ENCODE data around the gene TRPV6. TPM values are rescaled to one million over a fixed set of nuclear protein-coding genes. Genes with fewer than 3 reads are reported as not detected.

TRPV6 gene
- total RNA-seq, 1 donor from 2014 or later, result not detected

DNA sequence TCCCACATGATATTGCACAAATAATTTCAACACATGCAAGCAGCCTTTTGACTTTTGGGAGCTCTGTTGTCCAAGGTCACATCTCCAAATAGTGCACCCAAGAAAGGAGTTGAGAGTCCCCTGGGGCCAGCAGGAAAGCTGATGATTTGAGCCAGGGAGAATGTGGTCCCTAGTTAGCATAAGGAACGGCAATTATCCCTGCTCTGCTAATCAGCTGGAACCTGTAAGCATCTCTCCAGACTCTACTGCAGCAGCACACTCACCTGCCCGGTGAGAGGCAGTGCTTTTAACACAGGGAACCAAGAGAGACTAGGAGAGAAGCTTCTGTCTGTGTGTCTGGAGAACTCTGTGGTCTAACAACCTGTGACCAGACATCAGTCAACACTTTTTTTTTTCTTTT is 31.0 kb upstream of the TRPV6 start:
- Mint-ChIP-seq H3K36me3 (ENCODE audit: low read depth, unreplicated experiment) (no peaks in the 10 kb centered on the region), H3K27ac (ENCODE audit: unreplicated experiment) (no peak overlapping the region), H3K9me3 (ENCODE audit: unreplicated experiment) (no peaks in the 10 kb centered on the region), H3K27me3 (ENCODE audit: unreplicated experiment) (peaks cover 7% of the 10 kb centered on the region), H3K4me1 (ENCODE audit: unreplicated experiment) (peaks cover 23% of the 10 kb centered on the region), H3K4me3 (ENCODE audit: unreplicated experiment) (no peak overlapping the region)
- no peak for TF ChIP-seq CTCF (IDR thresholded peaks at IDR 0.05; ENCODE audit: unreplicated experiment)
- no peak for DNase-seq (ENCODE audit: low spot score)

DNA sequence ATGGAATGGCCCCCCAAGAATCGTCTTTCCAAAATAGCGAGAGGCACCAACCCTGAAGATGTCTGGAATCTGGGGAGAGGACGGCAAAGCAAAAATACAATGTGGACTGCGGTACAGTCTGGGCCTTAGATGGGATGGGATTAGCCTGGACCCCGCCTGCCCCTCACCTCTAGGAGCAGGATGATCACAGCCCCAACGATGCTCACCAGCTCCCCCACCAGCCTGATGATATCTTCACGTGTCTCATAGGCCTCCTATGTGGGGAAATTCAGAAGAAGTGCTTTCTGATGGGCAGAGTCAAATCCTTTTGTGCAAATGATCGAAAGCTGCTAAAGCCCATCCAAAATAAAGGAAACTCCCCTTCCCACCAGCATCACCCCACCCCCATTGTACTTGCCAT is 29.8 kb upstream of the TRPV6 start:
- no peak for DNase-seq (ENCODE audit: low spot score)
- H3K36me3 Mint-ChIP-seq (ENCODE audit: low read depth, unreplicated experiment), result no peaks in the 10 kb centered on the region
- no peak overlapping the region for H3K4me3 Mint-ChIP-seq (ENCODE audit: unreplicated experiment)
- H3K27ac Mint-ChIP-seq (ENCODE audit: unreplicated experiment), result no peak overlapping the region
- TF ChIP-seq CTCF (IDR thresholded peaks at IDR 0.05; ENCODE audit: unreplicated experiment), result no peak
- H3K9me3 Mint-ChIP-seq (ENCODE audit: unreplicated experiment), result no peaks in the 10 kb centered on the region
- peaks cover 7% of the 10 kb centered on the region for H3K27me3 Mint-ChIP-seq (ENCODE audit: unreplicated experiment)
- peaks cover 23% of the 10 kb centered on the region for H3K4me1 Mint-ChIP-seq (ENCODE audit: unreplicated experiment)

GRCh38 chr7:142914121-142914520 is 28.6 kb upstream of the TRPV6 start:
- no peak for DNase-seq (ENCODE audit: low spot score)
- Mint-ChIP-seq H3K27ac (ENCODE audit: unreplicated experiment) (peak overlapping the region; percentile 88), H3K4me1 (ENCODE audit: unreplicated experiment) (peaks cover 23% of the 10 kb centered on the region), H3K27me3 (ENCODE audit: unreplicated experiment) (peaks cover 7% of the 10 kb centered on the region), H3K36me3 (ENCODE audit: low read depth, unreplicated experiment) (no peaks in the 10 kb centered on the region), H3K4me3 (ENCODE audit: unreplicated experiment) (peak overlapping the region; percentile 14), H3K9me3 (ENCODE audit: unreplicated experiment) (no peaks in the 10 kb centered on the region)
- TF ChIP-seq CTCF (IDR thresholded peaks at IDR 0.05; ENCODE audit: unreplicated experiment), result no peak

GRCh38 chr7:142913566-142913965 is 28.0 kb upstream of the TRPV6 start:
- Mint-ChIP-seq H3K4me1 (ENCODE audit: unreplicated experiment) (peaks cover 23% of the 10 kb centered on the region), H3K4me3 (ENCODE audit: unreplicated experiment) (no peak overlapping the region), H3K36me3 (ENCODE audit: low read depth, unreplicated experiment) (no peaks in the 10 kb centered on the region), H3K9me3 (ENCODE audit: unreplicated experiment) (no peaks in the 10 kb centered on the region), H3K27me3 (ENCODE audit: unreplicated experiment) (peaks cover 7% of the 10 kb centered on the region), H3K27ac (ENCODE audit: unreplicated experiment) (peak overlapping the region; percentile 88)
- TF ChIP-seq CTCF (IDR thresholded peaks at IDR 0.05; ENCODE audit: unreplicated experiment), result no peak
- no peak for DNase-seq (ENCODE audit: low spot score)

DNA sequence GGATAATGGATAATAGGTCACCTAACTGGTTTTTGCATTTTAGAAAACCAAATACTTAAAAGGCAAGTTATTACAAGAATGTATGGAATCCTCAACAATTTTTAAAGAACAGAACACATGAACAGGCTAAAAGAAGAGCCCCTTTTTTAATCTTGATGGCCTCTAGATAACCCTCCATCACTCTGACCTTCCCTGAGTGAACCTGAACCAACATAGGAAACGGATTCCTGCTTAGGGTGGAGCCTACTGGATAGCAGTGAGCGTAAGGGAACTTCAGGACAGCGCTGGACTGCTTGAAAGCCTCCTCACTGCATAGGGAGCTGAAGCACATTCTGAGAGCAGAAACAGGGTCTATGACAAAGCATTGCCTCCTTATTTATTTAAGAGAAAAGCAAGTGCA is 27.5 kb upstream of the TRPV6 start:
- Mint-ChIP-seq H3K27me3 (ENCODE audit: unreplicated experiment) (peaks cover 7% of the 10 kb centered on the region), H3K4me1 (ENCODE audit: unreplicated experiment) (peaks cover 23% of the 10 kb centered on the region), H3K9me3 (ENCODE audit: unreplicated experiment) (no peaks in the 10 kb centered on the region), H3K36me3 (ENCODE audit: low read depth, unreplicated experiment) (no peaks in the 10 kb centered on the region), H3K27ac (ENCODE audit: unreplicated experiment) (no peak overlapping the region), H3K4me3 (ENCODE audit: unreplicated experiment) (no peak overlapping the region)
- no peak for DNase-seq (ENCODE audit: low spot score)
- TF ChIP-seq CTCF (IDR thresholded peaks at IDR 0.05; ENCODE audit: unreplicated experiment), result no peak
